Endothelial cell of umbilical vein (primary cell): ENCODE measurements around the gene PHLDB2.

Source experiments
- CTCF ChIP-seq, 2 donors: IDR thresholded peaks; 1 replicate in 1 of 2; 2 replicates in 1 of 2; pipeline ENCODE4 v1.5.1; 2011; ENCODE audit warnings: low read length in 2 of 2, mild to moderate bottlenecking in 2 of 2, moderate library complexity in 2 of 2, control low read depth in 1 of 2, inconsistent platforms in 1 of 2, low read depth in 1 of 2; ENCODE audit not compliant: insufficient read depth in 1 of 2; ENCODE audit errors: extremely low read depth in 1 of 2
- EZH2 ChIP-seq: IDR thresholded peaks from 2 replicates; pipeline ENCODE4 v1.6.1; 2012; ENCODE audit warnings: borderline replicate concordance, low read depth, mild to moderate bottlenecking, moderate library complexity, low read length, inconsistent platforms; ENCODE audit not compliant: severe bottlenecking
- JUN ChIP-seq: IDR thresholded peaks from 2 replicates; pipeline ENCODE4 v1.6.1; 2011; ENCODE audit warnings: borderline replicate concordance, low read depth; ENCODE audit not compliant: insufficient read length, insufficient read depth
- POLR2A ChIP-seq: IDR thresholded peaks from 2 replicates; pipeline ENCODE4 v1.6.1; 2012; ENCODE audit warnings: low read depth, mild to moderate bottlenecking, control low read depth, low read length

GRCh38 chr3:111820651-111821050, 38.4 kb upstream of the PHLDB2 start:
- no peak for TF ChIP-seq EZH2
- no peak for TF ChIP-seq CTCF (IDR thresholded peaks at IDR 0.05; ENCODE audit: extremely low read depth in 1 of 2, insufficient read depth in 1 of 2, low read depth in 1 of 2, low read length in 2 of 2)
- no peak for TF ChIP-seq JUN
- no peak for TF ChIP-seq POLR2A
